Superior temporal gyrus (tissue), 1 donor: ENCODE results near the gene NEAT1.

Experiments used
- DNase-seq: peaks from one replicate; pipeline ENCODE4 v3.0.0-alpha.2; 2016; ENCODE audit errors: extremely low spot score

Gene NEAT1

GRCh38 chr11:65479184-65480145, 56.9 kb downstream of the NEAT1 start:
- DNase-seq: peak; percentile 95

- DNase-seq: peak; percentile 56
Observed at GRCh38 chr11:65482306-65482850, 59.8 kb downstream of the NEAT1 start.

- DNase-seq: no peak
Observed at GRCh38 chr11:65485920-65486219, 63.3 kb downstream of the NEAT1 start.

GRCh38 chr11:65486570-65487466, 64.2 kb downstream of the NEAT1 start:
- no peak for DNase-seq

- DNase-seq: peak; percentile 100
Observed at GRCh38 chr11:65487467-65488272, 65.1 kb downstream of the NEAT1 start.

- peak; percentile 74 for DNase-seq
Observed at GRCh38 chr11:65488273-65489034, 65.9 kb downstream of the NEAT1 start.

- peak; percentile 71 for DNase-seq
Observed at GRCh38 chr11:65489035-65489705, 66.6 kb downstream of the NEAT1 start.

- DNase-seq: peak; percentile 58
Observed at GRCh38 chr11:65489706-65490320, 67.2 kb downstream of the NEAT1 start.

- DNase-seq: peak; percentile 33
Observed at GRCh38 chr11:65491163-65491465, 68.5 kb downstream of the NEAT1 start.

- no peak for DNase-seq
Observed at GRCh38 chr11:65491614-65492386, 69.2 kb downstream of the NEAT1 start.

GRCh38 chr11:65492387-65492636, 69.7 kb downstream of the NEAT1 start:
- DNase-seq: peak; percentile 85

- peak; percentile 88 for DNase-seq
Observed at GRCh38 chr11:65492637-65493366, 70.2 kb downstream of the NEAT1 start.

- DNase-seq: peak; percentile 60
Observed at GRCh38 chr11:65493367-65494176, 71.0 kb downstream of the NEAT1 start.
